IPS-15b (cell line): Measurements from ENCODE around the gene ABCC2.
"Not testable (repeated sequence)": the region's sequence is repeated elsewhere in the genome, so short reads cannot be mapped to it uniquely, and the experiment has no call there.

ENCODE experiments used
- H3K27me3 ChIP-seq: one replicate; pipeline ENCODE4 v1.6.1; 2013; ENCODE audit warnings: low read length; ENCODE audit not compliant: control insufficient read depth, insufficient read depth
- H3K36me3 ChIP-seq: one replicate; pipeline ENCODE4 v1.6.1; 2013; ENCODE audit warnings: low read length; ENCODE audit not compliant: control insufficient read depth, insufficient read depth
- H3K4me1 ChIP-seq: one replicate; pipeline ENCODE4 v1.6.1; 2013; ENCODE audit warnings: mild to moderate bottlenecking, low read length; ENCODE audit not compliant: control insufficient read depth, insufficient read depth
- H3K4me3 ChIP-seq: one replicate; pipeline ENCODE4 v1.5.1; 2013; ENCODE audit warnings: low read depth, low read length
- H3K9ac ChIP-seq: one replicate; pipeline ENCODE4 v1.6.1; 2013; ENCODE audit warnings: low read depth, mild to moderate bottlenecking, low read length
- H3K9me3 ChIP-seq: one replicate; pipeline ENCODE4 v1.6.1; 2013; ENCODE audit warnings: mild to moderate bottlenecking, low read length; ENCODE audit not compliant: control insufficient read depth, insufficient read depth

The ABCC2 gene

GRCh38 chr10:99881371-99881770 is 98.9 kb downstream of the ABCC2 start:
- Histone ChIP-seq H3K9ac (no peak overlapping the region), H3K36me3 (peaks cover 78% of the 10 kb centered on the region), H3K9me3 (no peaks in the 10 kb centered on the region), H3K27me3 (no peaks in the 10 kb centered on the region), H3K4me3 (no peak overlapping the region), H3K4me1 (no peaks in the 10 kb centered on the region)

GRCh38 chr10:99883523-99883922 is 101.1 kb downstream of the ABCC2 start:
- H3K4me1 ChIP-seq: no peaks in the 10 kb centered on the region
- H3K9ac ChIP-seq: no peak overlapping the region
- H3K27me3 ChIP-seq: no peaks in the 10 kb centered on the region
- H3K9me3 ChIP-seq: no peaks in the 10 kb centered on the region
- no peak overlapping the region for H3K4me3 ChIP-seq
- H3K36me3 ChIP-seq: peaks cover 71% of the 10 kb centered on the region

- H3K27me3 ChIP-seq: no peaks in the 10 kb centered on the region
- peaks cover 42% of the 10 kb centered on the region for H3K36me3 ChIP-seq
- H3K9me3 ChIP-seq: no peaks in the 10 kb centered on the region
- no peak overlapping the region for H3K4me3 ChIP-seq
- no peaks in the 10 kb centered on the region for H3K4me1 ChIP-seq
- no peak overlapping the region for H3K9ac ChIP-seq
Observed at GRCh38 chr10:99888622-99889021, 106.2 kb downstream of the ABCC2 start.

- Histone ChIP-seq H3K9me3 (peaks cover 2% of the 10 kb centered on the region), H3K36me3 (peaks cover 61% of the 10 kb centered on the region), H3K4me1 (no peaks in the 10 kb centered on the region), H3K27me3 (no peaks in the 10 kb centered on the region), H3K9ac (no peak overlapping the region), H3K4me3 (no peak overlapping the region)
Observed at GRCh38 chr10:99894613-99895012, 112.2 kb downstream of the ABCC2 start.

- H3K9ac ChIP-seq, H3K9me3 ChIP-seq, H3K27me3 ChIP-seq, H3K4me3 ChIP-seq, H3K4me1 ChIP-seq: not testable (repeated sequence)
- peaks cover 65% of the 10 kb centered on the region for H3K36me3 ChIP-seq
Observed at GRCh38 chr10:99895066-99895465, 112.6 kb downstream of the ABCC2 start.

GRCh38 chr10:99895867-99896266 is 113.4 kb downstream of the ABCC2 start:
- H3K36me3 ChIP-seq: peaks cover 65% of the 10 kb centered on the region
- H3K9me3 ChIP-seq: peaks cover 2% of the 10 kb centered on the region
- H3K4me1 ChIP-seq: no peaks in the 10 kb centered on the region
- H3K27me3 ChIP-seq: no peaks in the 10 kb centered on the region
- no peak overlapping the region for H3K4me3 ChIP-seq
- no peak overlapping the region for H3K9ac ChIP-seq
